WERI-Rb-1 (cell line): ENCODE data around the gene ATXN1.

Experiments
- DNase-seq: peaks from one replicate; pipeline ENCODE4 v3.0.0-alpha.2; 2020
- H3K27ac ChIP-seq: fragments of 250-450 bp; sonication (Bioruptor Pico); 2 replicates; pipeline ENCODE4 v1.5.1; 2020; ENCODE audit warnings: mild to moderate bottlenecking, moderate library complexity
- H3K27me3 ChIP-seq: fragments of 250-450 bp; sonication (Bioruptor Pico); 2 replicates; pipeline ENCODE4 v1.5.1; 2021; ENCODE audit warnings: mild to moderate bottlenecking, low read depth, moderate library complexity; ENCODE audit not compliant: insufficient read depth, severe bottlenecking
- H3K36me3 ChIP-seq: fragments of 250-450 bp; sonication (Bioruptor Pico); 2 replicates; pipeline ENCODE4 v1.5.1; 2020; ENCODE audit warnings: mild to moderate bottlenecking, moderate library complexity
- H3K4me3 ChIP-seq: 2 replicates; pipeline ENCODE4 v1.5.1; 2011; ENCODE audit warnings: low read depth, mild to moderate bottlenecking, control low read depth, low read length
- H3K9me3 ChIP-seq: fragments of 250-450 bp; sonication (Bioruptor Pico); 2 replicates; pipeline ENCODE4 v1.5.1; 2021; ENCODE audit warnings: mild to moderate bottlenecking, moderate library complexity; ENCODE audit not compliant: severe bottlenecking
- CTCF ChIP-seq: IDR thresholded peaks from 2 replicates; pipeline ENCODE4 v1.5.1; 2011; ENCODE audit warnings: low read depth, mild to moderate bottlenecking, control low read depth, inconsistent platforms, low read length

ATXN1 gene

GRCh38 chr6:16659466-16660156, 101.6 kb downstream of the ATXN1 start:
- H3K27me3 ChIP-seq, result no peaks in the 10 kb centered on the region
- H3K27ac ChIP-seq, result no peak overlapping the region
- no peaks in the 10 kb centered on the region for H3K9me3 ChIP-seq
- no peak for TF ChIP-seq CTCF
- no peak for DNase-seq
- no peaks in the 10 kb centered on the region for H3K36me3 ChIP-seq
- H3K4me3 ChIP-seq, result no peak overlapping the region

GRCh38 chr6:16658348-16659034, 102.8 kb downstream of the ATXN1 start:
- Histone ChIP-seq H3K27ac (no peak overlapping the region), H3K27me3 (no peaks in the 10 kb centered on the region), H3K9me3 (no peaks in the 10 kb centered on the region), H3K36me3 (no peaks in the 10 kb centered on the region), H3K4me3 (no peak overlapping the region)
- TF ChIP-seq CTCF, result no peak
- no peak for DNase-seq

- Histone ChIP-seq H3K9me3 (no peaks in the 10 kb centered on the region), H3K27me3 (no peaks in the 10 kb centered on the region), H3K4me3 (no peak overlapping the region), H3K36me3 (no peaks in the 10 kb centered on the region), H3K27ac (no peak overlapping the region)
- no peak for DNase-seq
- no peak for TF ChIP-seq CTCF
Measured at GRCh38 chr6:16657768-16658167, 103.5 kb downstream of the ATXN1 start.

- no peak for TF ChIP-seq CTCF
Measured at GRCh38 chr6:16656451-16656850, 104.8 kb downstream of the ATXN1 start.

GRCh38 chr6:16654701-16655100, 106.6 kb downstream of the ATXN1 start:
- no peak overlapping the region for H3K27ac ChIP-seq
- no peak for DNase-seq
- no peak for TF ChIP-seq CTCF
- H3K36me3 ChIP-seq, result no peaks in the 10 kb centered on the region
- H3K9me3 ChIP-seq, result no peaks in the 10 kb centered on the region
- no peak overlapping the region for H3K4me3 ChIP-seq
- H3K27me3 ChIP-seq, result no peaks in the 10 kb centered on the region

More at GRCh38 chr6:16656451-16656850, 104.8 kb downstream of the ATXN1 start:
- no peaks in the 10 kb centered on the region for H3K9me3 ChIP-seq
- no peaks in the 10 kb centered on the region for H3K36me3 ChIP-seq
- no peak overlapping the region for H3K27ac ChIP-seq
- H3K27me3 ChIP-seq, result no peaks in the 10 kb centered on the region
- DNase-seq, result no peak
- no peak overlapping the region for H3K4me3 ChIP-seq
